Naive thymus-derived CD8-positive, alpha-beta T cell (primary cell): ENCODE measurements around the gene IZUMO1. TPM values are rescaled to one million over a fixed set of nuclear protein-coding genes. Genes with fewer than 3 reads are reported as not detected.
A peak's percentile ranks its signal among the peaks of the same experiment; 100 is the strongest.
"Not testable (repeated sequence)": the region's sequence is repeated elsewhere in the genome, so short reads cannot be mapped to it uniquely, and the experiment has no call there.

Source experiments
- ATAC-seq, 2 donors: fragments of 150-1000 bp; cut with Tn5 transposase in 1 of 2; sonication (Bioruptor Pico), chemical (Tn5 transposase) in 1 of 2; 1 replicate in 1 of 2; 2 replicates in 1 of 2; pipeline ENCODE4 v1.10.0; 2021; ENCODE audit warnings: mild to moderate bottlenecking in 2 of 2, moderate library complexity in 2 of 2
- POLR2A ChIA-PET: fragments of 350-600 bp; sonication (Branson Sonifier 250); formaldehyde crosslinking; loops from one replicate; lab custom pipeline; 2021; ENCODE audit warnings: antibody characterized with exemption; lab: Charles Lee
- DNase-seq, 10 donors: peaks; one replicate each; pipeline versions ENCODE4 v3.0.0 to v3.0.0-alpha.2; 2020 to 2022
- H3K27ac Mint-ChIP-seq, 10 donors: one replicate each; pipeline ENCODE4 v1.8.0; 2020 to 2022; ENCODE audit warnings: mild to moderate bottlenecking in 10 of 10, mixed read lengths in 10 of 10, moderate library complexity in 4 of 10, inconsistent platforms in 1 of 10
- H3K27me3 Mint-ChIP-seq, 5 donors: one replicate each; pipeline ENCODE4 v1.8.0; 2021 to 2022; ENCODE audit warnings: mixed read lengths in 5 of 5
- H3K36me3 Mint-ChIP-seq, 3 donors: one replicate each; pipeline ENCODE4 v1.8.0; 2020 to 2022; ENCODE audit warnings: mixed read lengths in 3 of 3, mild to moderate bottlenecking in 2 of 3, inconsistent platforms in 1 of 3
- H3K4me1 Mint-ChIP-seq, 4 donors: one replicate each; pipeline ENCODE4 v1.8.0; 2021 to 2022; ENCODE audit warnings: mixed read lengths in 4 of 4
- H3K4me3 Mint-ChIP-seq, 10 donors: one replicate each; pipeline ENCODE4 v1.8.0; 2020 to 2022; ENCODE audit warnings: mild to moderate bottlenecking in 10 of 10, mixed read lengths in 10 of 10, moderate library complexity in 6 of 10, inconsistent platforms in 1 of 10
- H3K9me3 Mint-ChIP-seq, 9 donors: one replicate each; pipeline ENCODE4 v1.8.0; 2020 to 2022; ENCODE audit warnings: mixed read lengths in 9 of 9, mild to moderate bottlenecking in 3 of 9, inconsistent platforms in 1 of 9, moderate library complexity in 1 of 9
- polyA plus RNA-seq, 3 donors: library from polyadenylated mRNA; unstranded; fragments of 300-500 nt; fragmentation: Illumina TruSeq; gene quantifications; one replicate each; pipeline ENCODE4 v1.2.3, GENCODE V29; 2021
- total RNA-seq, 8 experiments: library from RNA in 2 of 8; stranded (reverse) in 2 of 8; gene quantifications; one replicate each; pipeline ENCODE4 v1.2.3 and lab custom pipeline; 2021 to 2026

The IZUMO1 gene
- total and polyA plus RNA-seq, 5 experiments from 2014 or later = not detected

DNA sequence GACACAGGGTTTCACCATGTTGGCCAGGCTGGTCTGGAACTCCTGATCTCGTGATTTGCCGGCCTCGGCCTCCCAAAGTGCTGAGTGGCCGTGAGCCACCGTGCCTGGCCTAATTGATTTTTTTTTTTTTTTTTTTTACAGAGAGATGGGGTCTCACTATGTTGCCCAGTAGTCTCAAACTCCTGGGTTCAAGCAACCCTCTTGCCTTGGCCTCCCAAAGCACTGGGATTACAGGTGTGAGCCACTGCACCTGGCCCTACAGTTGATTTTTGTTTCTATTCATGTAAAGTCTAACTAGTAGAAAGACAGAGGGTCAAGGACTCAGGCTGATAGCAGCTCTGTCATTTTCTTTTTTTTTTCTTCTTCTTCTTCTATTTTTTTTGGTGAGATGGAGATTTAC lies 30.4 kb upstream of the IZUMO1 start:
- H3K4me1 Mint-ChIP-seq = peaks cover 0 to 9% (median 1%) of the 10 kb centered on the region in 4 donors
- POLR2A ChIA-PET = no interaction called here
- no peaks in the 10 kb centered on the region for H3K9me3 Mint-ChIP-seq
- no peaks in the 10 kb centered on the region for H3K36me3 Mint-ChIP-seq
- no peak overlapping the region for H3K27ac Mint-ChIP-seq
- DNase-seq (no peak), ATAC-seq (no peak)
- H3K4me3 Mint-ChIP-seq = no peak overlapping the region
- peaks cover 0 to 6% (median 0%) of the 10 kb centered on the region in 5 donors for H3K27me3 Mint-ChIP-seq

DNA sequence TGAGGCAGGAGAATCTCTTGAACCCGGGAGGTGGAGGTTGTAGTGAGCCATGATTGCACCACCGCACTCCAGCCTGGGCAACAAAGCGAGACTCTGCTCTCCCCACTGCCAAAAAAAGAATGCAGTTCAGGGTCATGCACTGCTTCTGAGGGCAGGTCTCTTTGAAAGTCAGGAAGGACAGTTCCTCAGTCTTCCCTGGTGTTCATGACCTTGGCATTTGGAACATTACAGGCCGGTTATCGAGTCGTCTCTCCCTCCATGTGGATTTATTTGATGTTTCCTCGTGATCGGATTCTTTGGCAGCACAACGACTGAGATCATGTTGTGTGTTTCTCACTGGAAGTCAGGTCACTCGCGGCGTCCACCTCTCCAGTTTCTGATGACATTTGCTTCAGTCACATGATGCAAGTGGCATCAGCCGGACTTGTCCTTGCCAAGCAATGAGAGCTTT lies 25.8 kb upstream of the IZUMO1 start:
- no peak overlapping the region for H3K4me3 Mint-ChIP-seq
- POLR2A ChIA-PET = no interaction called here

DNA sequence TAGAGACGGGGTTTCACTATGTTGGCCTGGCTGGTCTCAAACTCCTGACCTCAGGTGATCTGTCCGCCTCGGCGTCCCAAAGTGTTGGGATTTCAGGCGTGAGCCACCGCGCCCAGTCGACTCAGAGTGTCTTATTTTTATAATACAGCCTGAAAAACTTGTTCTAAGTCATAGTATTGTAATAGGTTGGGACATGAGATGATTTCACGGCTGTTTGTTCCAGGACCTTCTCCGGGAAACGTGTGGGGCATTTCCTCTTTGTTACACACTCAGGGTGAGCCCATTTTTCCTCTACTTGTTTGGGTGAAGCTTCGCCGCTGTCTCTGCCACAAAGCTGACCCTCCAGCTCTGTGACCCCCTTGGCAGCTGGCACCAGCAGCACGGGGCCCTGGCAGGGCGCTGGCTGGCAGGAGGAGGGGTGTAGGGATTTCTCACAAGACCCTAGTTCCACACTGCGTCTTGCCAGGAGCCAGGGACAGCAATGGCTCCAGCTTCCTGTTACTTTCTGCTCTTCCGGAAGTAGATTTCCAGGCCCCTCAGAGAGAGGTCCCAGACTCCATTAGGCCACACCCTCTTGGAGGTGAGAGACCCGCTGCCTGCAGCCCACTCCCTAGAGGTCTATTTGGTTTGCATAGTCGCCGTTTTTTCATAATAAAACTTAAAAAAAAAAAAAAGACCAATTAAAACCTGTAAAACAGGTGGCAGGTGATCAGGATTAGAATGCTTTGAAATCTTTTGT lies 24.2 kb upstream of the IZUMO1 start:
- no peaks in the 10 kb centered on the region for H3K36me3 Mint-ChIP-seq
- no peak overlapping the region for H3K4me3 Mint-ChIP-seq
- ATAC-seq = no peak
- H3K27me3 Mint-ChIP-seq = peaks cover 0 to 18% (median 9%) of the 10 kb centered on the region in 5 donors
- H3K9me3 Mint-ChIP-seq = no peaks in the 10 kb centered on the region
- POLR2A ChIA-PET = interaction anchor here (0.5 kb wide), 1 partner anchor 70 kb away, joined by 7 read pairs; no protein-coding TSS in a partner anchor
- no peaks in the 10 kb centered on the region for H3K4me1 Mint-ChIP-seq
- H3K27ac Mint-ChIP-seq = no peak overlapping the region
- no peak for DNase-seq

More for the DNA sequence above, 25.8 kb upstream of the IZUMO1 start:
- Mint-ChIP-seq H3K4me1 (no peaks in the 10 kb centered on the region), H3K9me3 (no peaks in the 10 kb centered on the region), H3K27ac (peak overlapping the region in 1 of 10 donors; percentile 70), H3K27me3 (peaks cover 0 to 13% (median 6%) of the 10 kb centered on the region in 5 donors), H3K36me3 (no peaks in the 10 kb centered on the region)
- ATAC-seq (no peak), DNase-seq (no peak)

DNA sequence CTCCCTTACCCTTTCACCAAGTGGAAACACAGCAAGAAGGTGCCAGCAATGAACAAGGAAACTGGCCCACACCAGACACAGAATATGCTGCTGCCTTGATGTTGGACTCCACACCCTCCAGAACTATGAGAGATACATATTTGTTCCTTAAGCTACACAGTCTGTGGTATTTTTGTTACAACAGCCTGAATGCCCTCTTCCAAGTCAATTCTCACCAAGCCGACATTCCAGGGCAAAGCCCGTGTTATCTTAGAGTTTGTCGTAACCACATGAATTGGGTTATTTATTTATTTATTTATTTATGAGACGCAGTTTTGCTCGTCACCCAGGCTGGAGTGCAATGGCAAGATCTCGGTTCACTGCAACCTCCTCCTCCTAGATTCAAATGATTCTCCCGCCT lies 23.6 kb upstream of the IZUMO1 start:
- ATAC-seq (no peak), DNase-seq (no peak)
- POLR2A ChIA-PET = no interaction called here
- H3K27me3 Mint-ChIP-seq = peaks cover 0 to 22% (median 11%) of the 10 kb centered on the region in 5 donors
- H3K4me3 Mint-ChIP-seq = no peak overlapping the region
- no peaks in the 10 kb centered on the region for H3K9me3 Mint-ChIP-seq
- H3K4me1 Mint-ChIP-seq = no peaks in the 10 kb centered on the region
- no peaks in the 10 kb centered on the region for H3K36me3 Mint-ChIP-seq
- H3K27ac Mint-ChIP-seq = no peak overlapping the region

DNA sequence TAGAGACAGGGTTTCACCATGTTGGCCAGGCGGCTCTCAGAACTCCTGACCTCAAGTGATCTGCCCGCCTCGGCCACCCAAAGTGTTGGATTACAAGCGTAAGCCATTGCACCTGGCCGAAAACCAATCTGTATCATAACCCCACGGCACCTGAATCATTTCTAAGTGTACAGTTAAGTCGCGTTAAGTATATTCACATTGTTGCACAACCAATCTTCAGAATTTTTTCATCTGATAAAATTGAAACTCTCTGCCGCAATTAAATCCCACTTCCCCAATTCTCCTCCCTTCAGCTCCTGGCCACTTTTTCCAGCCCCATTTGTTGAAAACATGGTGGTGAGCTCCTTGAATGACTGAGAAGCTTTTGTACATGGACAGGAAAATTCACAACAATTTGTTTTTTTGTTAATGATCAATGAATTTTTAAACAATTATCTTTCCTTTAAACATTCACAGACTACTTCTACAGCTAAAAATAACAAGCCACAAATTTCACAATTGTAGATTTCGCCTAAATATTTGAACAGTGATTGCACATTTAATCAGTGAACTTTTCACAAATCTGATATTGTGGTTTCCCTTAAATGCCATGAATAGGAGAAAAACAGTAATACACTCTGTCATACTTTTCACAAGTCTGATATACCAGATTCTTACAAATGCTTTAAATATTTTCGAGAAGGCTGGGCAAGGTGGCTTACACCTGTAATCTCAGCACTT lies 22.4 kb upstream of the IZUMO1 start:
- H3K36me3 Mint-ChIP-seq = no peaks in the 10 kb centered on the region
- H3K9me3 Mint-ChIP-seq = no peaks in the 10 kb centered on the region
- DNase-seq = no peak
- peaks cover 0 to 27% (median 11%) of the 10 kb centered on the region in 5 donors for H3K27me3 Mint-ChIP-seq
- H3K27ac Mint-ChIP-seq = no peak overlapping the region
- POLR2A ChIA-PET = no interaction called here
- no peak for ATAC-seq
- no peaks in the 10 kb centered on the region for H3K4me1 Mint-ChIP-seq
- H3K4me3 Mint-ChIP-seq = no peak overlapping the region

DNA sequence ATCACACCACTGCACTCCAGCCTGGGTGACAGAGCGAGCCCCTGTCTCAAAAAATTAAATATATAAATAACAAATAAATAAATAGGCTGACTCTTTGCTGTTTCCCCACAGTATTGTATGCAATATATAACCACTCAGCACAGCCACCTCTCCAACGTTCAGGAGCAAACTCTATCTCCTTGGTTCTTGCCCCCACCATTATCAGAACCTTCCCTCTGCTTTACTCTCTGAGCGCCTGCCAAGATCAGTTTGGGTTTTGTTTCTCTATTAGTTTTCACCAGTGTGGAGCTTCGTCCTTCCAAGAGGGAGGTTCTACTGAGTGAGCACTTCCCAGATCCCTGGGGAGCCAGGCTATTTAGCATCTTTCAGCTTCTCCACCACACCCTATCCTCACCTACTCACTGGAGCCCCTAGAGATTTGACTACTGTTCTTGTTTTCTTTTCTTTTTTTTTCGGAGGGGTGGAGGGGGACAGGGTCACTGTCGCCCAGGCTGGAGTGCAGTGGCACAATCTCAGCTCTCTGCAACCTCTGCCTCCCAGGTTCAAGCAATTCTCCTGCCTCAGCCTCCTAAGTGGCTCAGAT lies 21.6 kb upstream of the IZUMO1 start:
- H3K9me3 Mint-ChIP-seq, H3K36me3 Mint-ChIP-seq, ATAC-seq, H3K27ac Mint-ChIP-seq, DNase-seq, POLR2A ChIA-PET, H3K4me3 Mint-ChIP-seq, H3K4me1 Mint-ChIP-seq: not testable (repeated sequence)
- peaks cover 0 to 27% (median 11%) of the 10 kb centered on the region in 5 donors for H3K27me3 Mint-ChIP-seq

DNA sequence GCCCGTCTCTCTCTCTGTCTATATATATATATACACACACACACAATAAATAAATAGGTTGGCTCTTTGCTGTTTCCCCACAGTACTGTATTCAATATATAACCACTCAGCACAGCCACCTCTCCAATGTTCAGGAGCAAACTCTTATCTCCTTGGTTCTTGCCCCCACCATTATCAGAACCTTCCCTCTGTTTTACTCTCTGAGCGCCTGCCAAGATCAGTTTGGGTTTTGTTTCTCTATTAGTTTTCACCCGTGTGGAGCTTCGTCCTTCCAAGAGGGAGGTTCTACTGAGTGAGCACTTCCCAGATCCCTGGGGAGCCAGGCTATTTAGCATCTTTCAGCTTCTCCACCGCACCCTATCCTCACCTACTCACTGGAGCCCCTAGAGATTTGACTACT lies 19.1 kb upstream of the IZUMO1 start:
- H3K4me3 Mint-ChIP-seq, POLR2A ChIA-PET, H3K36me3 Mint-ChIP-seq: not testable (repeated sequence)

DNA sequence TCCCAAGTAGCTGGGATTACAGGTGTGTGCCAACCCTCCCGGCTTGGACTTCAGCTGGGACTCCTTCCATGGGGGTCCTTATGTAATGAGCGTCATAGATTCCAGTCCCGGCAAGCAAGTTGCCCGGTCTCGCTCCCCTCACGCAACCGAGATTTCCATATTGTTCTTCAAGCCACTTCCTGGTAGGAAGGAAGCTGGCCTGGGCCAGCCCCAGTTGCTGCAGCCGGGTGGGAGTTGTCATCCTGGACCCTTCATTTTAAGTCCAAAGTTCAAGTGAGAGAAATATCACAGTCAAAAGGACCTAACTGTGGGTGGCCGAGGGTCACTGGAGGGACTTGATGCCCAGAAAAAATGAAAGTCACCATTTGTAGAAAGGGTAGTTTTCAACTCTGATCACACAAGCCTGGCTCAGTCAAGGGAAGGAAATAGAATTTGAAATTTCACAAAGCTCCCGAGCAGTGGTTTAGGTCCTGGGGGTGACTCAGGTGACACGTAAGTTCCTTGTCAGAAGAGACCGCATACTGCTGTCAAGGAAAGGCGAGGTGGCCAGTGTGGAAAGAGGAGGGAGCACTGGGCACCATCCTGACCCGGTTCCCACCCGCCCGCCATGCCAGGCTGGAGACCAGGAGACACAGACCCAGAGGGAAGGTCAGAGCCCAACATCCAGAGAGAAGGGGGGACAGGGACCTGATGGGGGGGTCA lies 13.9 kb upstream of the IZUMO1 start:
- Mint-ChIP-seq H3K4me1 (peaks cover 4 to 7% (median 4%) of the 10 kb centered on the region in 4 donors), H3K4me3 (no peak overlapping the region), H3K36me3 (no peaks in the 10 kb centered on the region), H3K9me3 (no peaks in the 10 kb centered on the region), H3K27me3 (peaks cover 0 to 29% (median 17%) of the 10 kb centered on the region in 5 donors), H3K27ac (peak overlapping the region in 3 of 10 donors; percentile 42 to 43 (median 43))
- ATAC-seq = no peak
- no peak for DNase-seq
- POLR2A ChIA-PET = interaction anchor here (0.6 kb wide), 1 partner anchor 138 kb away, joined by 3 read pairs; no protein-coding TSS in a partner anchor

More for the DNA sequence above, 19.1 kb upstream of the IZUMO1 start:
- not testable (repeated sequence) for H3K27ac Mint-ChIP-seq, ATAC-seq, H3K9me3 Mint-ChIP-seq, H3K4me1 Mint-ChIP-seq, DNase-seq
- peaks cover 11 to 34% (median 22%) of the 10 kb centered on the region in 5 donors for H3K27me3 Mint-ChIP-seq

DNA sequence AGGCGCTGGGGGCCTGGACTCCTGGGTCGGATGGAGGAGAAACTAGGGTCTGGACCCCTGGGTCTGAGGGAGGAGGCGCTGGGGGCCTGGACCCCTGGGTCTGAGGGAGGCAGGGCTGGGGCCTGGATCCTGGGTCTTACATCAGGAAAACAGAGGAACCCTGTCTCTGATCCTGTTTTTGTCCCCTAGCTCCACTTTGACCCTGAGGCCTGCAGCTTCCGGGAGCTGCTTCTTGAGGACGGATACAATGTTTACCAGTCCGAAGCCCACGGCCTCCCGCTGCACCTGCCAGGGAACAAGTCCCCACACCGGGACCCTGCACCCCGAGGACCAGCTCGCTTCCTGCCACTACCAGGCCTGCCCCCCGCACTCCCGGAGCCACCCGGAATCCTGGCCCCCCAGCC lies 11.0 kb upstream of the IZUMO1 start:
- Mint-ChIP-seq H3K36me3 (no peaks in the 10 kb centered on the region), H3K9me3 (no peaks in the 10 kb centered on the region), H3K4me3 (no peak overlapping the region), H3K4me1 (peaks cover 9 to 15% (median 14%) of the 10 kb centered on the region in 4 donors), H3K27me3 (peaks cover 3 to 38% (median 24%) of the 10 kb centered on the region in 5 donors), H3K27ac (no peak overlapping the region)
- DNase-seq (no peak), ATAC-seq (no peak)
- POLR2A ChIA-PET = no interaction called here

DNA sequence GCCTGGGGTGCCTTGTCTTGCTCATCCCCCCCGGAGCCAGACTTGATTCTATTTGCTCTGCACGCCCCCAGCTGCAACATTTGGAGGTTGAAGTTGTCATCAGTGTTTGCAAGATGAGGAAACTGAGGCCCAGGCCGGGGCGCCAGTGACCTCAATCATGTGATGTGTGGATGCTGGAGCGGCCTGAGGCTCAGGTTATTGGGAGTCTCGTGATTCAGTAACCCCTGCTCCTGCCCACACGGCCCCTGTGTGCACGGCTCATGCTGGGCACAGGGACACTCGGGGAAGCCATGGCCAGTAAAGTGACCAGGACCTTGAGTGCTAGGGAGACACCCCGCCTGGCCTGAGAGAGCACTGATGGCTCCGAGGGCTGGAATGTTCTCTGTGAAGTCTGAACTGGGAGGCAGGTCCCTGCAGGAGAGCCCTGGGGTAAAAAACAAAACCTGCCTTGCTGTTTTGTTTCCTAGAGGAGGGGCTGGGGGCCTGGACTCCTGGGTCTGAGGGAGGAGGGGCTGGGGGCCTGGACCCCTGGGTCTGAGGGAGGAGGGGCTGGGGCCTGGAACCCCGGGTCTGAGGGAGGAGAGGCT lies 10.5 kb upstream of the IZUMO1 start:
- Mint-ChIP-seq H3K4me1 (peaks cover 8 to 18% (median 15%) of the 10 kb centered on the region in 4 donors), H3K27me3 (peaks cover 3 to 36% (median 22%) of the 10 kb centered on the region in 5 donors), H3K27ac (no peak overlapping the region), H3K9me3 (no peaks in the 10 kb centered on the region), H3K4me3 (no peak overlapping the region), H3K36me3 (no peaks in the 10 kb centered on the region)
- POLR2A ChIA-PET = no interaction called here
- DNase-seq (no peak), ATAC-seq (no peak)

DNA sequence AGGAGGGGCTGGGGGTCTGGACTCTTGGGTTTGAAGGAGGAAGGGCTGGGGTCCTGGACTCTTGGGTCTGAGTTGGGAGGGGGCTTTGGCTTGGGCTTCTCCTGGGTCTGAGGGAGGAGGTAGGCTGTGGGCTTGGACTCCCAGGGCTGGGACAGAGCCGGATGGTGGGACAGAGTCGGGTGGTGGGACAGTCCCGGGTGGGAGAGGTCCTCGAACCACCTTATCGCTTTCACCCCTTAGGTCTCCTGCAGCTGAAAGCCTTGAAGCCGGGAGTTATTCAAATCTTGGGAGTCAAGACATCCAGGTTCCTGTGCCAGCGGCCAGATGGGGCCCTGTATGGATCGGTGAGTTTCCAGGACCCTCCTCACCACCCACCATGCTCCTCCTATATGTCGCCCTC lies 10.0 kb upstream of the IZUMO1 start:
- Mint-ChIP-seq H3K9me3 (no peaks in the 10 kb centered on the region), H3K4me1 (peaks cover 10 to 22% (median 19%) of the 10 kb centered on the region in 4 donors), H3K27me3 (peaks cover 3 to 38% (median 23%) of the 10 kb centered on the region in 5 donors), H3K4me3 (no peak overlapping the region), H3K27ac (no peak overlapping the region), H3K36me3 (no peaks in the 10 kb centered on the region)
- DNase-seq = no peak
- ATAC-seq = no peak
- POLR2A ChIA-PET = no interaction called here

DNA sequence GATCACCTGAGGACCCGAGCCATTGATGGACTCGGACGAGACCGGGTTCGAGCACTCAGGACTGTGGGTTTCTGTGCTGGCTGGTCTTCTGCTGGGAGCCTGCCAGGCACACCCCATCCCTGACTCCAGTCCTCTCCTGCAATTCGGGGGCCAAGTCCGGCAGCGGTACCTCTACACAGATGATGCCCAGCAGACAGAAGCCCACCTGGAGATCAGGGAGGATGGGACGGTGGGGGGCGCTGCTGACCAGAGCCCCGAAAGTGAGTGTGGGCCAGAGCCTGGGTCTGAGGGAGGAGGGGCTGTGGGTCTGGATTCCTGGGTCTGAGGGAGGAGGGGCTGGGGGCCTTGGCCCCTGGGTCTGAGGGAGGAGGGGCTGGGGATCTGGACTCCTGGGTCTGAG lies 9.5 kb upstream of the IZUMO1 start:
- no peak overlapping the region for H3K27ac Mint-ChIP-seq
- DNase-seq (no peak), ATAC-seq (no peak)
- no peak overlapping the region for H3K4me3 Mint-ChIP-seq
- POLR2A ChIA-PET = no interaction called here
- peaks cover 11 to 22% (median 20%) of the 10 kb centered on the region in 4 donors for H3K4me1 Mint-ChIP-seq
- no peaks in the 10 kb centered on the region for H3K36me3 Mint-ChIP-seq
- H3K27me3 Mint-ChIP-seq = peaks cover 3 to 40% (median 22%) of the 10 kb centered on the region in 5 donors
- no peaks in the 10 kb centered on the region for H3K9me3 Mint-ChIP-seq
